HK-2 (cell line): ENCODE data around the gene TFPT.

ENCODE experiments used
- DNase-seq: peaks from one replicate; pipeline ENCODE4 v3.0.0-alpha.2; 2018; ENCODE audit not compliant: unreplicated experiment

Gene TFPT, protein sequence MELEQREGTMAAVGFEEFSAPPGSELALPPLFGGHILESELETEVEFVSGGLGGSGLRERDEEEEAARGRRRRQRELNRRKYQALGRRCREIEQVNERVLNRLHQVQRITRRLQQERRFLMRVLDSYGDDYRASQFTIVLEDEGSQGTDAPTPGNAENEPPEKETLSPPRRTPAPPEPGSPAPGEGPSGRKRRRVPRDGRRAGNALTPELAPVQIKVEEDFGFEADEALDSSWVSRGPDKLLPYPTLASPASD

DNA sequence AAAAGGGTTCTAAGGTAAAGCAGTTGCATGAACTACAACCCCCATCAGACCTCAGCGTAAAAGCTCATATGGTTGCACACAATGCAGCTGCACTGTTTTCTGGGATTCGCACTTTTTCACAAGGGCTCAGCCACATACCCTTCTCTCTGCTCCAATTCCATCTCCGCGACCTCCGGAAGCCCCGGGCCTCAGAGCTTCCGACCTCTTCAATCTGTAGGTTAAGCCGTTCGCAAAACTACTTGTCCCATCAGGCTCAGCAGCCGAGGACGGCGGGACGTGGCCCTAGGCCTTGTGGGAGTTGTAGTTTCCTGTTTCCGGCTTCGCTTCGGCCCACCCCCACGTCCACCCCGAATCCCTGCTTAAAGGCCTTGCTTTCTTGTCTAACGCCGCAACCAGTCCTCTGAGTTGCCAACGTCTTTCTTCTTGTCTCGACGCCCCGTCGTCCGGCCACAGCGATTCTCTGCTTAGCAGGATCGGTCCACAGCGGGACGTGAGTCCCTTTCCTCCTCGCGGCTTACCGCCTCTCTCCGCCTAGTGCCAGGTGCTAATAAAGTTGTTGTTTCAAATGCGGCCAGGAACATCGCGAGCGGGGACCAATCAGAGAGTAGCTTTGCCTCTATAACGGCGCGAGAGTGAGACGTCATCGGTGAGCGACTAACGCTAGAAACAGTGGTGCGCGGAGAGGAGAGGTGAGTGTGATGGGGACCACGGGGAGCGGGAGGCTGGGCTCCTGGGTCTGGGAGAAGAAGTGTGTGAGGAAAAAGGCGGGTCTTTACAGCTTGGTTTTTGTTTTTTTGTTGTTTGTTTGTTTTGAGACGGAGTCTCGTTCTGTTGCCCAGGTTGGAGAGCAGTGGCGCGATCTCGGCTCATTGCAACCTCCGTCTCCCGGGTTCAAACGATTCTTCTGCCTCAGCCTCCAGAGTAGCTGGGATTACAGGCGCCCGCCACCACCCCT is at the start of gene TFPT, which contains the start of gene PRPF31:
TSS of gene TFPT (minus strand) at position 549 of the 955 bp plus-strand sequence. CDS start at position 161, 388 bp downstream.
TSS of gene PRPF31 (plus strand) at position 646 of the 955 bp plus-strand sequence. CDS start 2,525 bp downstream, outside the sequence.
- DNase-seq = peak; percentile 94

DNA sequence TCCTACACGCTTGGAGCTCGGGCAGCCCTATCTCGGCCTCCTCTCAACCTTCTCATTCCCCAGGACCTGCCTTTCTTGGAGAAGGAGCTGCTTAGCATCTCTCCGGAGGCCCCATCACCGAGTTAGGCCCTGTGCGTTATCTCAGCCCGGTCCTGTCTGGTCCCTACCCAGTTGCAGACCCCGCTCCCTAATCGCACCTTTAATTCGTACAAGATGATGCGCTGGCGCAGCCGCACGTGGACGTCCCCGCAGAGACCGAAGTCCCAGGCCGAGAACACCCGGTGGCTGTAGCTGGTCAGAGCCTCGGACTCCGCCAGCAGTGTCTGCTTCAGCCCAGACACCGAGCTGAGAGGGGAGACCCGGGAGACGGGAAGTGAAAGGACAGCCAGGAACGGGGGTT is 49.8 kb upstream of the TFPT start:
- no peak for DNase-seq

DNA sequence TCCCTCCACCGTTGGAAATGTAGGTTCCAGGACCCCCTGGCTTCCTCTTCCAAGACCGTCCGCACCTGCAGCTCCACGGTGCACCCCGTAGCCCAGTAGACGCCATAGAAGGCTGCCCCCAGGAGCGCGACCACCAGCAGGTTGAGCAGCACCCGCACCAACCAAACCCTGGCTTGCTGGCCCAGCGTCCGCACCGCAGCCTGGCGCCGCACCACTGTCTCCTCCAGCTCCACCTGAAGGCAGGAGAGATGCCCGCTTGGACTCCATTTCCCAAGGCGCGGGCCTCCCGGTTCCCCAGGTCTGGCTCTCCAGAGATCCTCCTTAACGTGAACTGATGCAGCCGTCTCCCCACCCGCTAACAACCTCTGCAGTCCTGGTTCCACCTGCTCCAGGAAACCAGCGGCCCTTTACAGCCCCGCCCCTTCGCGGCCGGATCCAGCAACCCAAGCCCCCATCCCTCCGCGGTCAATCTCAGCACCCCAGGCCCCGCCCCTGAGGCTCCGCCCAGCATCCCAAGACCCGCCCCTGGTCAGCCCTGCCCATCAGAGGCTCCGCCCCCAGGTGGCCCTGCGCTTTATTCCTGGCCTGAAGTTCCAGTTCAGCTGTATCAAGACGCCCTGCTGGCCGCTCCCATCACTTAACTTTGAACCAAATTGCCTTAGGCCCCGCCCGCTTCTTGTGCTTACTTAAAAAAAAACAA is 49.1 kb upstream of the TFPT start:
- DNase-seq = no peak

DNA sequence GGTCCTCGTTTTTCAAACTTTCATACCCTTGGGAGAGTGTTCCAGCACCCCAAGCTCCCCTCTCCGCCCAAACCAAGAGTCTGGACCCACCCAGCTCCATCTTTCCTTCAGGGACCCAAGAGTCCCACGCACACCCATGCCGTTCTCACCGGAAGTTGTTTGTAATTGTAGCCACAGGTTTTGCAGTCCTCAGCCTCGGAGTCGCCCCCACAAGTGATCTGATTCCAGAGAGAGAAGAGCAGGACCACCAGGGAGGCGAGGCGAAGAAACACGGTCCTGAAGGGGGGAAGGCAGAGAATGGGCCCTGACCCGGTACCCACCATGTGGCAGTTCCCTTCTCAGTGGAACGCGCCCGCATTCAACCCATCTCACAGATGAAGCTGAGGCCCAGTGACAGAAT is 47.4 kb upstream of the TFPT start:
- no peak for DNase-seq

DNA sequence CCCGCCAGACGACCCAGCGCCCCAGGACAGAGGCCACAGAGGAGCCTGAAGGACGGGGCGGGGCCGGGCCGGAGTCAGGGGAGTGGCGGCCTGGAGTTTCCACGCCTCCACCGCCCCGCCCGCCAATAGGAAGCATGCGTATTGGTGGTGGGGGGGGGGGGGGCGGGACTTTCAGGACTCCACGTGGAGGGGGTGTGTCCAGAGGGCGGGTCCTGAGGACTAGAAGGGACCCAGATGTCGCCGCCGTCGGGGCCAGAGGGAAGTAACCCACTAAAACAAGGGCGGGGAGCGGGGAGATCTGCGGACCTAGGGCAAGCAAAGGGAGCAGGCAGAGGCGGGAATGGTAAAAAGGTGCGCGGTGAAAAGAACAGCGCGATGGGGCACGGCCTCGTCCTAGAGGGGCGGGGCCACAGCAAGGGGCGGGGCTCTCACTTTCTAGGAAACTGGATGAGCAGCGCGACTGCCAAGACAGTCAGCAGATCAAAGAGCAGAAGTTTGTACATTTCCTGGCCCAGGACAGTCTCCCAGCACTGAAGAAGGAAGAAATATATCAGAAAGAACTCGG is 46.9 kb upstream of the TFPT start:
- DNase-seq = no peak

DNA sequence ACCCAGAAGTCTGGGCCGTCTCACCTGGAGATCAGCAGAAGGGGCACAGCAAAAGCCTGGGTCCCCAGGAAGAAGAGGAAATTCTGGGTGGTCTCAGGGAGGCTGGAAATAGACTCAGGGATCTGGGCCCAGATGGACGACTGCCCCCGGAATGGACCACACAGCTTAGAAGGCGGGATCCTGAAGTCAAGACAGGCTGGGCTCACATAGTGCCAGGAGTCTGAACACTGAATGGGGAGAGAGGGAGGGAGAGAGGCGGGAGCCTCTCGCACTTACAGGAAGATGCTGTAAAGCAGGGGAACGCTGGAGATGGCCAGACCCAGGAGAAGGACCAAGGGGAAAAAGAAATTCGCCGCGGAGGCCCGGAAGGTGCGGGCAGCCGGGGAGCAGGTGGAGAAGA is 45.4 kb upstream of the TFPT start:
- no peak for DNase-seq

DNA sequence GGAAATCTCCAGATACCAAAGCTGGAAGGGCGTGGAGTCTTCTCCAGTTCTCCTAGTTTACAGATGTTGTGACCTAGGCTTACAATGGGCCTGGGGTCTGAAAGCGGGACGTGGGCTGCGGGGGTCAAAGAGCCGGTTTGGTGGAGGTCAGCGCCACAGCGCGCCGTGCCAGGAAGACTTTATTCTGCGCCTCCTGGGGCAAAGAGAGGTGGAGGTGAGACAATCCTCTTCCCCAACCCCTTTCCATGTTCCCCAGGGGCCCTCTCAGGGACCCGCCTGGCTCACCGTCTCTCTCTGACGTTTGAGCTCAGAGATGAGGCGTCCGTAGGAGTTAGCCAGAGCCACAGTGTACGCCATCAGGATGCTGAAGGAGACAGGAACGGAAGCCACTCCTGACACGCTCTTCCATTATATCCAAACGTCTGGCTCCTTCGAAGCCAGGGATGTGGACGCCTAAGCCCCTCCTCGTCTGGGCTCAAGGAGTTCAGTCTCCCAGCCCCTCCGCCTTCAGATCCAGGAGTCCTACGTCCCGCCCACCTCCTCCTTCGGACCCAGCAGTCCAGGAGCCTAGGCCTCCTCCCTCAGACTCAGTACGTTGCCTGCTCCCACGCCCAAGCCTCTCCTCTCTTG is 44.8 kb upstream of the TFPT start:
- no peak for DNase-seq

DNA sequence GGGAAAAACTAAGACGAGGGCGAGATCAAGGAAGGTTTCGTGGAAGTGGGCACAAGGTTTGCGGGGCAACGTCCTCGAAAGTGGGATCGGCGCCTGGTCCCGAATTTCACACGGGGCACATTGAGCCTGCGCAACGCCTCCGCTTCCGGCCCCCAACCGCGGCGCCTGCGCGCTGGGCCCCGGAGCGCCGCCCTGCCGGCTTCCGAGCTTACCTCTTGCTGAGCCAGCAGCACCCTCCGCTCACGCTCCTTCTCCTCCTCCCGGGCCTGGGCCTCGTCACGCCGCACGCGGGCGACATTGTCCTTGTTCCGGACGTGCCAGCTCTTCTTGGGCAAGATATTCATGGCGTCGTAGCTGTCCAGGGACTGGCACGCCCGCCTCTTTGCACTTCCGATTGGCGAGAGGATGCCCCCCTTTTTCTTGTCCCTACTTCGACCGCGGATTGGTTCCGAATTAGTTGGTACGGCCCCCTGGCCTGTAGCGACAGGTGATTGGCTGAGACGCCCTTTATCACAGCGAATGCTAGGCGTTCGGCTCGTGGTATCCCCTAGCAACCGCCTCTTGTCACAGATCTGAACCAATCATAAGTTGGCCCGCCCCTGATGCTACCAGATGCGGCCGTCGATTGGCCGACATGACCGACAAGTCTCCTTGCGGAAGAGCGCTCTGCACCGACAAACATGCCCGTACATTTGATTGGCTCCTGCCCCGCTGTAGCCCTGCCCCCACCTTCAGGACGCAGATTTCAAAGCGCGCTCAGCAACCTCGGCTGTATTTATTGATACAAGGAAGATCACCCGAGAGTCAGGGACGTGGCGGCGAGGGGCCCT is 44.1 kb upstream of the TFPT start, which contains the start of gene LENG1:
TSS of gene LENG1 (minus strand) at position 370 of the 830 bp plus-strand sequence. CDS start at position 344, 26 bp downstream.
- peak; percentile 99 for DNase-seq

DNA sequence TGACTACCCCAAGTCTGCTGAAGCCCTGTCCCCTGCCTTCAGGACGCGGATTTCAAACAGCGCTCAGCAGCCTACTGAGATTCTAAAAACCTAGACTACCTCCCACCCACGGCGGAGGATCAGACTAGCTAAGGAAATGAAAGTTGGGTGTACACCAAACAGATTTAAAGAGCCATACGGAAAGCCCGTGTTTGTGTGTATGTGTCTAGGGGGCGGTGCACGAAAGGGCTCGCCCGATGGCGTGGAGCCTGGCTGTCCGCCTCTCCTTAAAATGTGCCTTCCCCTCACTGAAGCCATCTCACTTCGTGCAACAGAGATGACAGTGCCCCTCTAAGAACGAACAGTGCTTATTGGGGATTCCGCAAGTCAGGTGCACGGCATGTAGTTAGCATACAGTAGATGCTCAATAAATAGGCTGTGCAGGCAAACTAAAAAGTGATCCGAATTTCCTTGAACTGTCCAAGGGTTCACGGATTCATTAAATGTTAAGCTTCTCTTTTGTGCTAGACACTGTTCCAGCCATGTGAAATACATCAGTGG is 43.4 kb upstream of the TFPT start:
- no peak for DNase-seq

DNA sequence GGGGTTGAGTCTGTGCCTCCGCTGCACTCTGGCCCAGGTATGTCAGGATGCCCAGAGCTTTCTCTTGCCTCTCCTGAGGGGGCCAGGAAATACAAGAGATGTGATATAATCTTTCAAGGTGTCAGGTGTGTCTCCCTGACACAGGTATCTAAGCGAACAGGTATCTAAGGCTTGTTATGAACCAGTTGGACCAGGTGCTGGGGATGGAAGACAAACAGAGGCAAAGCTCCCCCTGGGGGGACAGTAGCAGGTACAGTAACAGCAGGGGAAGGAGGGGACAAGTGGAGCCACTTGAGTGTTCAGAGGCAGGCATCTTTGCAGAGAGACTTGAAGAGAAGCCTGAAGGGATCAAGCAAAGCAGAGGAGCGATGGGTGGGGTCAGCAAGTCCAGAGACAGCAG is 41.5 kb upstream of the TFPT start:
- DNase-seq = no peak

DNA sequence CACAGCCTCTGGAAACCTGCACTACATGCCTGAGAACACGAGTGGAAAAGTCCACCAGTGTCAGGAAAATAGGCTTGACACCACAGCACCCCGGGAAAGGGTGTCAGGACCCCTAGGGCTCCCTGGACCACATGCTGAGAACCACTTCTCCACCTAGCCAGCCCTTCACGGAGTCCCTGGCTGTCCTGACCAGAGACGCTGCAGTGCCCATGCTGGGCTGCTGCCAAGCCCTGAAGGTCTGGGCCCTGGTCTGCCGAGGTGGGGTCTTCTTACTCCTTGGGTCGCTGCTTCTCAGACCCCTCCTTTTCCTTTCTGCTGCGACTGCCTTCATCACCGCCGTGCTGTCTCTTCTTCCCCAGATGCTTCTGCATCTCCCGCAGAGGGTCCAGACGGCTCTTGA is 41.0 kb upstream of the TFPT start:
- DNase-seq = no peak

DNA sequence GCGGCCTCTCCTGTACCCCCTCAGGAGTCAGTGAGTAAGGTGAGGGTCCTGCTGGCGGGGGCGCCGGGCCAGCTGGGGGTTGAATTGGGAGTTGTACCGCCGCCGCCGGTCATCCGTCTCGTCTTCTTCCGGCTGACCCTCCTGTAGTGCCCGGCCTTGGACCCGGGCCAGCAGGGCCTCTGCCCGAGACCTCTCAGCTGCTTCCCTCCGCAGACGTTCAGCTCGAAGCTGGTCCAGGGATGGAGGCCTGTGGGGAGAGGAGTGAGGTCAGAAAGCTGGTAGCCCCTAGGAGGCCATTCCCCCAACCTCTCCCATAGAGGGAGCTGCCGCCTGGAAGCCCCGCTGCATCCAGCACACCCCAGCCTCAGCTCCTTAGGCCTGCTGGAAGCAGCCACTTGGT is 40.2 kb upstream of the TFPT start:
- DNase-seq = no peak

DNA sequence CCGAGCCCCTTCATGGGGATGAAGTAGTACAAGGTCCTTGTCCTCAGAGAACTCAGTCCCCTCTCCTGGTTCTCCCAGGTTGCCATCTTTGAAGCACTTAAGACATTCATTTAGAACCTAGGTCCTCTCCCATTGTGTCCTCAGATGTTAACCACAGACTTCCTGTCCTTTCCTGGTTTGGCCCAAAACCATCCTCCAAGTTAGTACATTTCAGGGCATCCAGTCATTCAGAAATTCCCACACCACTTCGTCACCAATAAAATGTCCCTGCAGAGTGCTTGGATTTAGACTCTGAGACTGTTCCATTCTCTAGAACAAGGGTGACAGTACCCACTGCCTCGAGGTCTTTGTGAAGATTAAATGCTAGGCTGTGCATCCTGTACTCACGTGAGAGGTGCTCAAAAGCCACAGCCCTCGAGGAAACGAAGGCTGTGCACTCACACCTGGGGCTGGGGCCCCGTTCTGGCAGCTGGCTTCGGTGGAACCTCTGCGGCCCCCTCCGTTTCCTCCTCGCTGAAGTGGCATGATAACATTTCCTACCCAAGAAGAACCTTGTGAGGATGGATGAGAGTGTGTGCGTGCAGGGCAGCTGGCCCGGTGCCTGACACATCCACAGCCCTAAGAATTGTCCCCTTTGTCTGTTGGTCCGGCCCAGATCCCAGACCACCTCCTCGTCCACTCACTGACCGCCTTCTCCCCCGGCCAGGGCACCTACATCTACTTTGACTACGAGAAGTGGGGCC is 39.3 kb upstream of the TFPT start:
- DNase-seq = no peak

DNA sequence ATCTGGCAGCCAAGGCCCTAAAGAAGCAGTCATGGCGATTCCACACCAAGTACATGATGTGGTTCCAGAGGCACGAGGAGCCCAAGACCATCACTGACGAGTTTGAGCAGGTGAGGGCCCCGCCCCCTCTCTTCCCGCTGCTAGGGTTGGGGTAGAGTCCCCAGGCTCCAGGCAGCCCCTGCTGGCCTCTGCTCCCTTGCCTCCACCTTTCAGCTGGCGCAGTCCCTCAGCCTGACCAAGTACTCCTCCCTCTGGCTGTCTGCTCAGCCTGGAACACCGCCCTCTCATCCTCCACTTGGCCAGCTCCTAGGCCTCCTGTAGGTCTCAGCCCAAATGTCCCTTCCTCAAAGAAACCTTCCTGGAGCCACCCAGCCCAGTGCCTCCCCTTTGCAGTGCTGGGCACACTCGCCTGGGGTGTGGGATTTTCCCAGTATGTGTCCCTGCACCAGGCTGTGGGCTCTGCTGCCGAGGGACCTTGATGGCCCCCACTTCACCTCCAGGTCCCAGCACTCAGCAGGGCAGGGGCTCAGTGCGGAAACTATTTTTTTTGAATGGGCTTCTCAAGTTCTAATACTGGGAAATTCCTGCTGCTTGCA is 38.4 kb upstream of the TFPT start:
- no peak for DNase-seq

DNA sequence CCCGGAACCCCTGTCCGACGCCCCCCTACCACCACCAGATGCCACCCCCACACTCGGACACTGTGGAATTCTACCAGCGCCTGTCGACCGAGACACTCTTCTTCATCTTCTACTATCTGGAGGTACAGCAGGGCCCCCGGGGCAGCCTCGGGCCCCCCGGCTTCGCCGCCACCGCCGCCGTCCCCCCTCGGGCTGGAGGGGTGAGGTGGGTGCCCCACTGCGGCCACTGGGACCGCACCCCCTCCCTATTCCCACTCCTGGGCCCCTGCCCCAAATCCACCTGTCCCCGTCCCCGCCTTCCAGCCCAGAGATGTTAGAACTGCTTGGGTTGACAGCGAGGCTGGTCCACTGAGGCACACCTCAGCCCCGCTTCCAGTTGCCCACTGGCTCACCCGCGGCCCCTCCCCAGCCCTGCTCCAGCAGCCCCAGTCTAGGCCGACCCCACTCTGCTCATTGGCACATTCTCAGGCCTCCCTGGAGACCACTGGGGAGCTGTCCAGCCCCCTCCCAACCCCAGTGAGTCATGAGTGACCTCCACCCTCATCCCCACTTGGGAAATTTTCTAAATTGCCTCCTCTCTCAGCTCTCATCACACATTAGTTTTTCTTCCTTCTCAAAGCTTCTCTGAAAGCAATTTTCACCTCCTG is 37.5 kb upstream of the TFPT start:
- DNase-seq = no peak

DNA sequence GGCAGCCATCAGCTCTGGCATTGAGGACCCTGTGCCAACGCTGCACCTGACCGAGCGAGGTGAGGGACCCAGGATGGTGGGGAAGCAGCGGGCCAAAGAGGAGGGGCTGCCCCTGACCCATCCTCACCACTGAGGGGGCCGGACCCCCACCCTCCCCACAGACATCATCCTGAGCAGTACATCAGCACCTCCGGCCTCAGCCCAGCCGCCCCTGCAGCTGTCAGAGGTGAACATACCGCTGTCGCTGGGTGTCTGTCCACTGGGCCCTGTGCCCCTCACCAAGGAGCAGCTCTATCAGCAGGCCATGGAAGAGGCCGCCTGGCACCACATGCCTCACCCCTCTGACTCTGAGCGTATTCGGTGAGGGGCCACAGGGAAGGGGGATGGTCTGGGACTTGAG is 36.8 kb upstream of the TFPT start:
- DNase-seq = no peak

DNA sequence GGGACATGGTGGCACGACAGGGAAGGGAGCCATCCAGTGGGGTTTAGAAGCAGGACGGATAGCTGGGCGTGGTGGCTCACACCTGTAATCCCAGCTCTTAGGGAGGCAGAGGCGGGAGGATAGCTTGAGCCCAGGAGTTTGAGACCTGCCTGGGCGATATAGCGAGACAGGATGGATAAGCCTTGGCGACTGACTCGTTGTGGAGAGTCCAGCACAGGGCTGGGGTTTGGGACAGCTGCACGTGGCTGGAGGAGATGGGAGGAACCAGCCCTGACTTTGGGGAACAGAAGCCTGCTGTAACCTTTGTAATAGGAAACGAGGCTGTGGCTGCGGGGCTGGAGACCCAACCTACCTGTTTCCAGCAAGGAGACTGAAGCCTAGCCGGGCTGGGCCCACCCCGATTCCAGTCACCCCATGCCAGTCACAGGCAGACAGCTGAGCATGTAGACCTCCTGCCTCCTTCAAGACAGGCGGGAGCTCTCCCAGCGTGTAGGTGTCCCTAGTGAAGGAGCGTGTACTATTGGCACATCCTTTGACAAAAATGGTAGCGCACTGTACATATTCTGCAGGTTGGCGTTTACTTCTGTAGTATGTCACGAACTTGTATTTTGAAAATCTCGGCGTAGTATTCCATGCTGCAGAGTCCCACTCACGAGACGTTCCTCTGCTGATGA is 36.0 kb upstream of the TFPT start:
- no peak for DNase-seq
